Astrocyte (in vitro differentiated cells and primary cell): ENCODE results near the gene FUBP3. TPM values are rescaled to one million over a fixed set of nuclear protein-coding genes. Genes with fewer than 3 reads are reported as not detected.

Experiments used
- DNase-seq: peaks from one replicate; pipeline ENCODE4 v3.0.0-alpha.2; 2010; ENCODE audit warnings: low read depth
- FAIRE-seq: peaks from 2 replicates; lab custom pipeline; 2011; peaks lifted over from hg19 to GRCh38; lab: Jason Lieb, UNC
- H2AFZ ChIP-seq: 2 replicates; pipeline ENCODE4 v1.6.0; 2012; ENCODE audit warnings: low read depth, low read length, inconsistent platforms
- H3K27ac ChIP-seq: 2 replicates; pipeline ENCODE4 v1.5.1; 2011; ENCODE audit warnings: low read depth, low read length, inconsistent platforms
- H3K27me3 ChIP-seq: 2 replicates; pipeline ENCODE4 v1.6.0; 2011; ENCODE audit warnings: low read length, inconsistent platforms; ENCODE audit not compliant: insufficient read depth
- H3K36me3 ChIP-seq: 2 replicates; pipeline ENCODE4 v1.5.1; 2011; ENCODE audit warnings: low read length, inconsistent platforms; ENCODE audit not compliant: insufficient read depth
- H3K4me1 ChIP-seq: 2 replicates; pipeline ENCODE4 v1.5.1; 2011; ENCODE audit warnings: low read length, inconsistent platforms; ENCODE audit not compliant: insufficient read depth
- H3K4me2 ChIP-seq: 2 replicates; pipeline ENCODE4 v1.6.0; 2012; ENCODE audit warnings: low read length, inconsistent platforms
- H3K4me3 ChIP-seq: 2 replicates; pipeline ENCODE4 v1.5.1; 2011; ENCODE audit warnings: low read depth, mild to moderate bottlenecking, low read length, inconsistent platforms; ENCODE audit not compliant: insufficient read depth
- H3K79me2 ChIP-seq: 2 replicates; pipeline ENCODE4 v1.6.0; 2012; ENCODE audit warnings: mild to moderate bottlenecking, low read length, inconsistent platforms; ENCODE audit not compliant: insufficient read depth
- H3K9ac ChIP-seq: 2 replicates; pipeline ENCODE4 v1.6.0; 2012; ENCODE audit warnings: mild to moderate bottlenecking, low read length, inconsistent platforms
- H3K9me3 ChIP-seq: 2 replicates; pipeline ENCODE4 v1.5.1; 2012; ENCODE audit warnings: low read depth, mild to moderate bottlenecking, low read length, inconsistent platforms; ENCODE audit not compliant: insufficient read depth
- H4K20me1 ChIP-seq: 2 replicates; pipeline ENCODE4 v1.6.0; 2012; ENCODE audit warnings: low read length, inconsistent platforms; ENCODE audit not compliant: insufficient read depth
- H3K27ac Mint-ChIP-seq: one replicate; pipeline ENCODE4 v1.8.0; 2021; ENCODE audit warnings: mild to moderate bottlenecking, mixed read lengths; ENCODE audit not compliant: unreplicated experiment
- H3K27me3 Mint-ChIP-seq: one replicate; pipeline ENCODE4 v1.8.0; 2021; ENCODE audit warnings: low read depth, mixed read lengths; ENCODE audit not compliant: unreplicated experiment
- H3K36me3 Mint-ChIP-seq: one replicate; pipeline ENCODE4 v1.8.0; 2021; ENCODE audit warnings: low read depth, mixed read lengths; ENCODE audit not compliant: unreplicated experiment
- H3K4me1 Mint-ChIP-seq: one replicate; pipeline ENCODE4 v1.8.0; 2021; ENCODE audit warnings: low read depth, mixed read lengths; ENCODE audit not compliant: unreplicated experiment
- H3K4me3 Mint-ChIP-seq: one replicate; pipeline ENCODE4 v1.8.0; 2021; ENCODE audit warnings: mild to moderate bottlenecking, moderate library complexity, mixed read lengths; ENCODE audit not compliant: unreplicated experiment
- H3K9me3 Mint-ChIP-seq: one replicate; pipeline ENCODE4 v1.8.0; 2021; ENCODE audit warnings: mild to moderate bottlenecking, mixed read lengths; ENCODE audit not compliant: unreplicated experiment
- EZH2 ChIP-seq: IDR thresholded peaks from 2 replicates; pipeline ENCODE4 v1.6.1; 2012; ENCODE audit warnings: mild to moderate bottlenecking, low read length, inconsistent platforms; ENCODE audit not compliant: insufficient read depth
- total RNA-seq: library from RNA; stranded (reverse); gene quantifications from 2 replicates; pipeline ENCODE4 v1.2.1, GENCODE V29; 2021
- TF ChIP-seq, protein P1 (sequence below): IDR thresholded peaks from 2 replicates; pipeline ENCODE4 v1.5.1; 2011; ENCODE audit warnings: low read depth, mild to moderate bottlenecking, inconsistent platforms, low read length, moderate library complexity; ENCODE audit not compliant: insufficient read depth

Gene FUBP3
- total RNA-seq, 1 donor from 2014 or later, result 64.6 TPM

DNA sequence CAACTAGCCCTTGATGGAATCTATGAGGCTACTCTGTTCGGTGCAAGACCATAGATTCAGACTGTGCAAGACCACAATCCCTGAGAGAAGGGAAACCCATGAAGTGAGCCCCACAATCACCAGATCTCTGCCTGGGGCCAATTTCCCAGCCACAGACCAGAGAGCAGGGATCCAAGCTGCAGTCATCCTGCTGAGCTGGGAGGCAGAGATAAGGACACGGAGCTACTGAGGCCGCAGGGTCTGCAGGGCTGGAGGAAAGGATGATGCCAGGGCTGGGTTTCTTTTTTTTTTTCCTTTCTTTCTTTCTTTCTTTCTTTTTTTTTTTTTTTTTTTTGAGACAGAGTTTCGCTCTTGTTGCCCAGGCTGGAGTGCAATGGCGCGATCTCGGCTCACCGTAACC, 47.7 kb upstream of the FUBP3 start:
- peaks cover 26% of the 10 kb centered on the region for H3K27me3 ChIP-seq
- no peak overlapping the region for H3K9ac ChIP-seq
- H3K79me2 ChIP-seq, result no peaks in the 10 kb centered on the region
- H3K4me1 Mint-ChIP-seq, result no peaks in the 10 kb centered on the region
- H3K36me3 ChIP-seq, result no peaks in the 10 kb centered on the region
- H4K20me1 ChIP-seq, result no peaks in the 10 kb centered on the region
- DNase-seq (no peak), FAIRE-seq (no peak)
- H3K27me3 Mint-ChIP-seq, result peaks cover 26% of the 10 kb centered on the region
- no peak for TF ChIP-seq EZH2
- TF ChIP-seq, protein P1, sequence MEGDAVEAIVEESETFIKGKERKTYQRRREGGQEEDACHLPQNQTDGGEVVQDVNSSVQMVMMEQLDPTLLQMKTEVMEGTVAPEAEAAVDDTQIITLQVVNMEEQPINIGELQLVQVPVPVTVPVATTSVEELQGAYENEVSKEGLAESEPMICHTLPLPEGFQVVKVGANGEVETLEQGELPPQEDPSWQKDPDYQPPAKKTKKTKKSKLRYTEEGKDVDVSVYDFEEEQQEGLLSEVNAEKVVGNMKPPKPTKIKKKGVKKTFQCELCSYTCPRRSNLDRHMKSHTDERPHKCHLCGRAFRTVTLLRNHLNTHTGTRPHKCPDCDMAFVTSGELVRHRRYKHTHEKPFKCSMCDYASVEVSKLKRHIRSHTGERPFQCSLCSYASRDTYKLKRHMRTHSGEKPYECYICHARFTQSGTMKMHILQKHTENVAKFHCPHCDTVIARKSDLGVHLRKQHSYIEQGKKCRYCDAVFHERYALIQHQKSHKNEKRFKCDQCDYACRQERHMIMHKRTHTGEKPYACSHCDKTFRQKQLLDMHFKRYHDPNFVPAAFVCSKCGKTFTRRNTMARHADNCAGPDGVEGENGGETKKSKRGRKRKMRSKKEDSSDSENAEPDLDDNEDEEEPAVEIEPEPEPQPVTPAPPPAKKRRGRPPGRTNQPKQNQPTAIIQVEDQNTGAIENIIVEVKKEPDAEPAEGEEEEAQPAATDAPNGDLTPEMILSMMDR, result no peak
- no peaks in the 10 kb centered on the region for H3K4me1 ChIP-seq
- no peak overlapping the region for H3K4me3 ChIP-seq
- no peak overlapping the region for H3K4me2 ChIP-seq
- no peaks in the 10 kb centered on the region for H3K9me3 ChIP-seq
- no peak overlapping the region for H3K27ac Mint-ChIP-seq
- no peak overlapping the region for H3K27ac ChIP-seq
- H3K9me3 Mint-ChIP-seq, result no peaks in the 10 kb centered on the region
- H2AFZ ChIP-seq, result no peak overlapping the region
- H3K4me3 Mint-ChIP-seq, result no peak overlapping the region
- no peaks in the 10 kb centered on the region for H3K36me3 Mint-ChIP-seq

DNA sequence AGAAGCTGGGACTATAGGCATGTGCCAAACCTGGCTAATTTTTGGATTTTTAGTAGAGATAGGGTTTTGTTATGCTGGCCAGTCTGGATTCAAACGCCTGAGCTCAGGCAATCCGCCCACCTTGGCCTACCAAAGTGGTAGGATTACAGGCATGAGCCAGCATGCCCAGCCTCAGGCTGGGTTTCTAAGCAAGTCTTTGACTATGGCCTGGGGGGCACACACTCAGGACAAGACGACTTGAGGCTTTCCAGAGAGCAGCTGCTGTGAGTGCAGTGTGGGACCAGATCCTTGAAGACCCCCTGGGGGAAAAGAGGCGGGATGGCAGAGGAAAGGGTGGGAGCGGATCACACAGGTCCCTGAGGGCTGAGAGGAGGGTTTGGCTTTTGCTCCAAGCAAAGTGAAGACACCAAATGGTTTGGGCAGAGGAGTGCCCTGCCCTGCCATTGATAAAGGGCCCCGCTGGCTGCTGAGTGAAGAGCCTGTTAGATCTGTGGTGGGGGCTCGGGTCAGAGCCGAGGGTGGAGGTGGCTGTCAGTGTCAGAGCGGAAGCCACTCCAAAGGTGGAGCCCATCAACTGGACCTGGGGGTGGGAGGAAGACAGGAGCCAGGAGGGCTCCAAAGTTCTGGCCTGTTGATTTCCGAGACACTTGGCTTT, 46.8 kb upstream of the FUBP3 start:
- no peak overlapping the region for H3K9ac ChIP-seq
- H3K4me3 ChIP-seq, result no peak overlapping the region
- H3K36me3 Mint-ChIP-seq, result no peaks in the 10 kb centered on the region
- no peak overlapping the region for H3K27ac ChIP-seq
- H3K27me3 Mint-ChIP-seq, result peaks cover 26% of the 10 kb centered on the region
- no peak overlapping the region for H3K4me2 ChIP-seq
- no peak overlapping the region for H3K4me3 Mint-ChIP-seq
- peaks cover 30% of the 10 kb centered on the region for H3K27me3 ChIP-seq
- no peaks in the 10 kb centered on the region for H4K20me1 ChIP-seq
- H3K27ac Mint-ChIP-seq, result no peak overlapping the region
- no peaks in the 10 kb centered on the region for H3K4me1 ChIP-seq
- H2AFZ ChIP-seq, result no peak overlapping the region
- FAIRE-seq (no peak), DNase-seq (no peak)
- H3K9me3 Mint-ChIP-seq, result no peaks in the 10 kb centered on the region
- TF ChIP-seq EZH2, result no peak
- TF ChIP-seq, protein P1, result no peak
- H3K9me3 ChIP-seq, result no peaks in the 10 kb centered on the region
- H3K79me2 ChIP-seq, result no peaks in the 10 kb centered on the region
- H3K4me1 Mint-ChIP-seq, result peaks cover under 1% of the 10 kb centered on the region
- H3K36me3 ChIP-seq, result no peaks in the 10 kb centered on the region

DNA sequence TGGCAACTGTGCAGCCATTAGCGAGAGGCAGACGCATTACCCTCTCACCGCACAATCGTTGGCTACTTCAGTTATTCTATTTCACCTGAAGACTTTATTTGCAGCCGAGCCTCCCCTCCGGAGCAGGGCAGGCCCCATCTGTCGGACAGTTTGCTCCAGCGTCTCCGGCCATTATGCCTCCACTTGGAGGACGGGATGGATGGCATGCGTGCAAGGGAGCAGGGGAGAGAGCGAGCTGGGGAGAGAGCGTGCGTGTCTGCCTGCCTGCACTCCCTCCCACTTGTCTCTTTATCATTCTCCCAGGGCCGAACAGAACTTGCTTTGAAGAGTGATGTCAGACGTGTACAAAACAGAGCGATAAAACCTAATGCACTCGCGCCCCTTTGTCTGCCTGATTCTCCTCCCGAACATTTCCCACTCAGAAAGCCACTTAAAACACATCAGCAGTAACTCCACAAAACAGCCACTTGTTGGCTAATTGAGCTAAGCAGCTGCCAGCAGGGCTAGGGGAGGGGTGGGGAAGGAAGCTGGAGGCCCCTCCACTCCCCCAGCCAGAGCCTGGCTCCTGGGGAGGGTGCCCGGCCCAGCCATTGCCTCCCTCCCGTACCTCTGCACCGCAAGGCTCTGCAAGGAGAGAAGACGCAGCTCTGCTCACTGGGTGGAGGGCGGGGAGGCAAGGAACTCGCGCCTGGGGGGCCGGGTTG, 43.4 kb upstream of the FUBP3 start:
- H3K27ac Mint-ChIP-seq, result no peak overlapping the region

More for the DNA sequence above, 43.4 kb upstream of the FUBP3 start:
- no peaks in the 10 kb centered on the region for H3K9me3 ChIP-seq
- H3K79me2 ChIP-seq, result no peaks in the 10 kb centered on the region
- H3K27me3 ChIP-seq, result peaks cover 26% of the 10 kb centered on the region
- H3K27ac ChIP-seq, result no peak overlapping the region
- no peak overlapping the region for H3K9ac ChIP-seq
- H3K4me2 ChIP-seq, result peak overlapping the region; percentile 83
- TF ChIP-seq, protein P1, result no peak
- TF ChIP-seq EZH2, result no peak
- Mint-ChIP-seq H3K27me3 (peaks cover 38% of the 10 kb centered on the region), H3K4me1 (peaks cover 2% of the 10 kb centered on the region), H3K36me3 (no peaks in the 10 kb centered on the region), H3K9me3 (no peaks in the 10 kb centered on the region), H3K4me3 (no peak overlapping the region)
- H4K20me1 ChIP-seq, result no peaks in the 10 kb centered on the region
- FAIRE-seq (no peak), DNase-seq (peak; percentile 46)
- peak overlapping the region; percentile 75 for H2AFZ ChIP-seq
- peaks cover 4% of the 10 kb centered on the region for H3K4me1 ChIP-seq
- H3K4me3 ChIP-seq, result peak overlapping the region; percentile 2
- H3K36me3 ChIP-seq, result no peaks in the 10 kb centered on the region
